CD4-positive, alpha-beta T cell (primary cell): Measurements from ENCODE around the gene CCR5AS.
A peak's percentile ranks its signal among the peaks of the same experiment; 100 is the strongest.

ENCODE experiments used
- ATAC-seq: fragments of 200-7000 bp; cut with Tn5 transposase; one replicate; pipeline ENCODE4 v1.10.0; 2022; ENCODE audit warnings: mild to moderate bottlenecking; ENCODE audit not compliant: poor library complexity
- CTCF ChIA-PET: fragments of 350-600 bp; sonication (Branson Sonifier 250); formaldehyde crosslinking; loops from one replicate; lab custom pipeline; 2021; ENCODE audit warnings: antibody characterized with exemption, inconsistent platforms; lab: Charles Lee
- POLR2A ChIA-PET: fragments of 350-600 bp; sonication (Branson Sonifier 250); formaldehyde crosslinking; loops from one replicate; lab custom pipeline; 2021; ENCODE audit warnings: antibody characterized with exemption, inconsistent platforms; lab: Charles Lee
- DNase-seq, 14 experiments: peaks; one replicate each; pipeline ENCODE4 v3.0.0-alpha.2; 2013 to 2020; ENCODE audit warnings: mixed read lengths in 2 of 14
- H3K27ac ChIP-seq, 2 donors: one replicate each; pipeline versions ENCODE4 v1.5.1 to v1.7.0; 2013; ENCODE audit warnings: low read length in 2 of 2, low read depth in 1 of 2, mild to moderate bottlenecking in 1 of 2
- H3K27me3 ChIP-seq, 2 experiments: 1 replicate in 1 of 2; 2 replicates in 1 of 2; pipeline versions ENCODE4 v1.6.1 to v1.7.0; 2013; ENCODE audit warnings: low read length in 2 of 2, control low read depth in 1 of 2, mild to moderate bottlenecking in 1 of 2, moderate library complexity in 1 of 2; ENCODE audit not compliant: insufficient read depth in 2 of 2, control insufficient read depth in 1 of 2
- H3K36me3 ChIP-seq: one replicate; pipeline ENCODE4 v1.6.1; 2013; ENCODE audit warnings: low read length, control low read depth; ENCODE audit not compliant: insufficient read depth
- H3K4me1 ChIP-seq: one replicate; pipeline ENCODE4 v1.6.1; 2013; ENCODE audit warnings: low read length, control low read depth; ENCODE audit not compliant: insufficient read depth
- H3K4me3 ChIP-seq: one replicate; pipeline ENCODE4 v1.5.1; 2013; ENCODE audit warnings: mild to moderate bottlenecking, low read length, moderate library complexity
- H3K9me3 ChIP-seq, 2 experiments: 1 replicate in 1 of 2; 2 replicates in 1 of 2; pipeline versions ENCODE4 v1.6.1 to v1.7.0; 2013; ENCODE audit warnings: low read length in 2 of 2, mild to moderate bottlenecking in 2 of 2, control low read depth in 1 of 2, moderate library complexity in 1 of 2; ENCODE audit not compliant: control insufficient read depth in 1 of 2, insufficient read depth in 1 of 2
- H3K27ac Mint-ChIP-seq: one replicate; pipeline ENCODE4 v1.8.0; 2020; ENCODE audit warnings: mixed read lengths
- H3K27me3 Mint-ChIP-seq: one replicate; pipeline ENCODE4 v1.8.0; 2021; ENCODE audit warnings: mixed read lengths
- H3K36me3 Mint-ChIP-seq: one replicate; pipeline ENCODE4 v1.8.0; 2021; ENCODE audit warnings: low read depth, mixed read lengths
- H3K4me1 Mint-ChIP-seq: one replicate; pipeline ENCODE4 v1.8.0; 2021; ENCODE audit warnings: low read depth, mixed read lengths
- H3K4me3 Mint-ChIP-seq: one replicate; pipeline ENCODE4 v1.8.0; 2020; ENCODE audit warnings: mild to moderate bottlenecking, mixed read lengths
- H3K9me3 Mint-ChIP-seq: one replicate; pipeline ENCODE4 v1.8.0; 2020; ENCODE audit warnings: mixed read lengths
- CTCF ChIP-seq: fragments of 200-600 bp; IDR thresholded peaks from one replicate; pipeline ENCODE4 v1.8.0; 2022; ENCODE audit warnings: antibody characterized with exemption, mild to moderate bottlenecking
- intact Hi-C, 2 experiments: fragments of 100-400 bp; cut with DNase I in 1 of 2; cut with micrococcal nuclease in 1 of 2; formaldehyde crosslinking; loops; one replicate each; pipeline versions ENCODE4 v1.15.1 to v1.9.0; 2023 to 2025; cut with DNase I, micrococcal nuclease

The CCR5AS gene

GRCh38 chr3:46350262-46350565, 56.7 kb downstream of the CCR5AS start:
- no peaks in the 10 kb centered on the region for H3K9me3 Mint-ChIP-seq
- POLR2A ChIA-PET: interaction anchor here (0.9 to 1.8 kb wide), 3 partner anchors 18 to 20 kb away, joined by 3 to 7 read pairs (median 3); partner anchors contain the start of gene CCR5
- H3K4me3 Mint-ChIP-seq: no peak overlapping the region
- H3K4me3 ChIP-seq: no peak overlapping the region
- CTCF ChIA-PET: interaction anchor here (1.0 to 1.7 kb wide), 3 partner anchors 18 to 55 kb away, joined by 3 to 4 read pairs (median 3); no protein-coding TSS in a partner anchor
- peaks cover 71% of the 10 kb centered on the region for H3K4me1 Mint-ChIP-seq
- H3K4me1 ChIP-seq: peaks cover 47% of the 10 kb centered on the region
- intact Hi-C loops: no loop called here
- no peak overlapping the region for H3K27ac Mint-ChIP-seq
- H3K9me3 ChIP-seq: no peaks in the 10 kb centered on the region
- no peak for DNase-seq
- no peaks in the 10 kb centered on the region for H3K36me3 Mint-ChIP-seq
- no peak for ATAC-seq
- no peak for TF ChIP-seq CTCF
- peak overlapping the region in 1 of 2 donors; percentile 2 for H3K27ac ChIP-seq
- H3K36me3 ChIP-seq: no peaks in the 10 kb centered on the region
- no peaks in the 10 kb centered on the region for H3K27me3 Mint-ChIP-seq
- no peaks in the 10 kb centered on the region for H3K27me3 ChIP-seq

DNA sequence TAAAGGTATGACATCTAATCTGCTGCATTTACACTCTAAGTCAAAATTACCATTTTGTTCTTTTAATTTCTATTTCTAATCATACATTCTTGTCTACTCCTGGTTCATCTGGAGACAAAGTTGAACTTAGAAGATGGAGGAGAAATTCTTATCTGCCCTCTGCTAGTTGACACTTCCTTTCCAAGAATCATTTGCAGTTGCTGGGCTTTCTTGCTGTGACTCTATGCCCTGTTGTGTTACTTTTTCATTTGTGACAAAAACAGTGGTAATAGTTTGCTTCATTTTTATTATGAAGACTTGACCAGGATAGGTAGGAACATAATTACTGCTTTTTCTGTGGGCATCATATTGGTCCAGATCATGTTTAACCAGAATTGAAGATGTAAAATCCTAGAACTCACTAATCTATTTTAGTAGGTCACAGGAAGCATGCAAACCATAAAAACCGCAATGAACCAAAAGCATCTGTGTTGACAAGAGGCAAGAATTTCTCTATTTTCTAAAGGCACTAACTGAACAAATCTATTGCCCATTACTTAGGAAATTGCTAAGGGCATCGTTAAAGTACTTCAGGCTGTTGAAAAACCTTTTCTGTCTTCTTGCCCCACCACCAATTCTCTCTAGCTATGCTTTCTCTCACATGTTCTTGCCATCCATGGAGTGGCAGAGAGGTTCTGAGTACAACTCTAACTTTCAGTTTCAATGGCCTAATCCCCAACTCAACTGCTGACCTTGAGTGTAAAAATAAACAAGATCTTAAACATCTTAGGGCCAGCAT, 57.2 kb downstream of the CCR5AS start:
- peak overlapping the region; percentile 3 for H3K4me3 Mint-ChIP-seq
- no peaks in the 10 kb centered on the region for H3K36me3 Mint-ChIP-seq
- H3K4me1 ChIP-seq: peaks cover 47% of the 10 kb centered on the region
- no peaks in the 10 kb centered on the region for H3K36me3 ChIP-seq
- no peaks in the 10 kb centered on the region for H3K27me3 Mint-ChIP-seq
- no peak for TF ChIP-seq CTCF
- POLR2A ChIA-PET: interaction anchor here (0.9 to 1.8 kb wide), 3 partner anchors 18 to 21 kb away, joined by 3 to 7 read pairs (median 3); partner anchors contain the start of gene CCR5
- H3K27ac Mint-ChIP-seq: peak overlapping the region; percentile 13
- intact Hi-C loops: no loop called here
- no peaks in the 10 kb centered on the region for H3K9me3 ChIP-seq
- H3K27ac ChIP-seq: peak overlapping the region; percentile 8 to 27
- DNase-seq: peak in 3 of 14 experiments; percentile 56 to 75 (median 56)
- H3K4me3 ChIP-seq: no peak overlapping the region
- CTCF ChIA-PET: interaction anchor here (1.0 to 1.7 kb wide), 3 partner anchors 19 to 55 kb away, joined by 3 read pairs; no protein-coding TSS in a partner anchor
- ATAC-seq: no peak
- no peaks in the 10 kb centered on the region for H3K9me3 Mint-ChIP-seq
- H3K4me1 Mint-ChIP-seq: peaks cover 68% of the 10 kb centered on the region
- H3K27me3 ChIP-seq: no peaks in the 10 kb centered on the region

GRCh38 chr3:46348823-46349482, 57.9 kb downstream of the CCR5AS start:
- POLR2A ChIA-PET: interaction anchor here (0.6 to 1.8 kb wide), 2 partner anchors 21 to 27 kb away, joined by 3 to 7 read pairs; partner anchors contain the start of gene CCR5
- peak in 3 of 14 experiments; percentile 29 to 73 (median 36) for DNase-seq
- H3K27ac ChIP-seq: peak overlapping the region; percentile 8 to 27

More at GRCh38 chr3:46348823-46349482, 57.9 kb downstream of the CCR5AS start:
- no peaks in the 10 kb centered on the region for H3K27me3 Mint-ChIP-seq
- H3K9me3 ChIP-seq: no peaks in the 10 kb centered on the region
- H3K9me3 Mint-ChIP-seq: no peaks in the 10 kb centered on the region
- H3K4me3 Mint-ChIP-seq: peak overlapping the region; percentile 3
- no peak overlapping the region for H3K4me3 ChIP-seq
- peak; percentile 34 for ATAC-seq
- no peak for TF ChIP-seq CTCF
- H3K4me1 Mint-ChIP-seq: peaks cover 64% of the 10 kb centered on the region
- peaks cover 41% of the 10 kb centered on the region for H3K4me1 ChIP-seq
- H3K27me3 ChIP-seq: no peaks in the 10 kb centered on the region
- intact Hi-C loops: no loop called here
- H3K36me3 Mint-ChIP-seq: no peaks in the 10 kb centered on the region
- H3K36me3 ChIP-seq: no peaks in the 10 kb centered on the region
- H3K27ac Mint-ChIP-seq: peak overlapping the region; percentile 47
- CTCF ChIA-PET: interaction anchor here (1.0 kb wide), 1 partner anchor 20 kb away, joined by 3 read pairs; no protein-coding TSS in a partner anchor
